ENCODE measurements around the gene PGBD2.
"Not testable (repeated sequence)": the region's sequence is repeated elsewhere in the genome, so short reads cannot be mapped to it uniquely, and the experiment has no call there.

The PGBD2 gene, protein sequence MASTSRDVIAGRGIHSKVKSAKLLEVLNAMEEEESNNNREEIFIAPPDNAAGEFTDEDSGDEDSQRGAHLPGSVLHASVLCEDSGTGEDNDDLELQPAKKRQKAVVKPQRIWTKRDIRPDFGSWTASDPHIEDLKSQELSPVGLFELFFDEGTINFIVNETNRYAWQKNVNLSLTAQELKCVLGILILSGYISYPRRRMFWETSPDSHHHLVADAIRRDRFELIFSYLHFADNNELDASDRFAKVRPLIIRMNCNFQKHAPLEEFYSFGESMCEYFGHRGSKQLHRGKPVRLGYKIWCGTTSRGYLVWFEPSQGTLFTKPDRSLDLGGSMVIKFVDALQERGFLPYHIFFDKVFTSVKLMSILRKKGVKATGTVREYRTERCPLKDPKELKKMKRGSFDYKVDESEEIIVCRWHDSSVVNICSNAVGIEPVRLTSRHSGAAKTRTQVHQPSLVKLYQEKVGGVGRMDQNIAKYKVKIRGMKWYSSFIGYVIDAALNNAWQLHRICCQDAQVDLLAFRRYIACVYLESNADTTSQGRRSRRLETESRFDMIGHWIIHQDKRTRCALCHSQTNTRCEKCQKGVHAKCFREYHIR
- total RNA-seq, result 7.4 to 19.0 (median 8.5) reads per million in 3 experiments

DNA sequence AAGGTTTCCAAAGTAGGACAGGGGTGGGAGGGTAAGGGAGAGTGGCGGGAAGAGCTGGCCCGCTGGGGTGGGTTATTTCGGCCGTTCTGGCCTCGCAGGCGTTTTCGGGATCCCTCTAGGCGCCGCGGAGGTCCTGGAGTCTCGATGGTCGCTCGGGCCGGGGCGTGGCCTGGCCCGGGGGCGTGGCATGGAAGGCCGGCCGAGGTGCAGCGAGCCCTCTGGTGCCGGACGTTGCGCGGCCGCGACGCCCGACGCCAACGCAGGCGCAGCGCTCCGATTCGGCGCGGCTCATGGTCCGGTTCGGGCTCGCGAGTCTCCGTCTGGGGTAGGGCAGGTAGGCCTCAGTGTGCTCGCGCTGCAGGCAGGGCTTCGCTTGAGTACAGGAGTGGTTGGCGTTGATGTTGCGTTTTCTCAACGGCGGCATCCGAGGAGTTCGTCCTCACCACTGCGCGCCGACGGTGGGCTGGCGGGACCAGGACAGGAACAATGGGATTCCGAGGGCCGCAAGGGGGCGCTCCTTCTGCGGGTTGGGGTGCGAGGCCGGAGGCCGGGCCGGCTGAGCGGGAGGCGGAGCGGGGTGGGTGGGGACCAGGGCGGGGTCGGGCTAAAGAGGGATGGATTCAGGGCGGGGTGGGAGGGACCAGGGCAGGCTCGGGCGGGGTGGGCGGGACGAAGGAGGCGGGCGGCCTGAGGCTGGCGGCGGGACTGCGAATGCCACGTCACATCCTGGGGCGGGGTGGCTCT, at the start of gene PGBD2:
PGBD2 (plus strand) TSS at position 227 of the 744 bp plus-strand sequence. CDS start 7,628 bp downstream, outside the sequence.
- DNase-seq, result peak; percentile 91

DNA sequence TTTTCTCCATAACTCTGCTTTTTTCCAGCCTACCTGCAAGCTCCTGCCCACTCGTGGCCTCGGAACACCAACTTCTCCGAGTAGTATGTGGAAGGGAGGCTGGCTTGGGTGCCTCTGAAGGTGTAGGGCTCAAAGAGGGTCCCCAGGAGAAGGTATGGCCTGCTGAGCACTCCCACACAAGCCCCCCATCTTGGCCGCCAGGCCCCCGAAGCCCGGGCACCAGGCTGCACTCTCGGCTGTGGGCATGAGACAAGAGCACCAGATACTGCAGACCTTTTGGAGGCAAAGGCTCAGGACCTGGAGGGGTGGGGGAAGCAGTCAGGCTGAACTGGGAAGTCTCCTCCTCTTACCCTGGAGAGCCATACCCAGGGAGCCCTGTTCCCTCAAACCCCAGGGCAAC, 48.8 kb upstream of the PGBD2 start:
- no peak for DNase-seq

DNA sequence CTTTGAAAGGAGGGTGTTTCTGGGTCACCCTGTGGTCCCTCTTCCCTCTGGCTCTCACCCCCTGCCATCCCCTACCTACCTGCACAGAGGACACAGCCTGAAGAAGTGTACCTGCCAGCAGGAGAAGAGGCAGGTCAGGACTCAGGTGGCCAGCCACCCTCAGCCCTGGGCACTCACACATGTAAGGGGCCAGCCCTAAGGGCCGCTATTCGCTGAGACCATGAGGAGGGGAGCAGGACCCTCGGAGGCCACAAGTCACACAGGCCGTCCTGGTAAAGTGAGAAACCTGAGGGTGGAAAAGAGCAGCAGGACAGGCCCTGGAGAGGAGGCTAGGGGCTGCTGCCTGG, 48.3 kb upstream of the PGBD2 start:
- no peak for DNase-seq

DNA sequence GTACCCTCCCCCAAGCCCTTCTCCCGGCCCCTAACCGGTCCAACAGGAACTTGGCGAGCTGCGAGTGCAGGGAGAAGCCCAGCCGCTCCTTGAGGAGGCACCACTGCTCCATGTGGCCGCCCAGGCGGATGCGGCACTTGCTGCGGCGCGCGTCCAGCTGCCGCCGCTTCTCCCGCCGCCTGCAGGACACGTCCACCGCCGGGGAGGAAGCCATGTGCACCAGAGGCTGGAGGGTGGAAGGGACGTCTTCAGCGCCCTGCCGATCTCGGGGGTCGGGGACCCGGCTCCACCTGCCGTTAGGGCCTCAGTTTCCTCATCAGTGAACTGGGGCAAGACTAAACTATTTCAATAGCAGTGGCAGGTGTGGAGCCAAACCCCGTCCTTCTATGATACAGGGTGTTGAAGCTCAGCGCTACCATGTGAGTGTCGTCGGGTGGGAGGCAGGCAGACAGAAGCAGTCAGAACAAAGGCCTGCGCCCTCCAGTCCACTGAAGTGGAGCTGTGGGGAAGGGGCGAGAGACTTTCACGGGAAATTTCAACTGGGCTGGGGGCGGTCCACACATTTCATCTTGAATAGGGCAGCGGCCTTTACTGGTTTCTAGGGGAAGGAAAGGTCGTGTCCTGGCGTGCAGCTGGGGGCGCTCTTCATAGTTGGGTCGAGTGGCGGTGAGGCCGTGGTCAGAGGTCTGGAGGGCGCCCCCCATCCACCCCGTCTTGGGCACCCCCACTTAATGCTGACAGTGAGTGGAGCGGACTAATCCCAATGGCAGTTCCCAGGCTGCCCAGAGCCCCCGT, 47.7 kb upstream of the PGBD2 start:
- DNase-seq, result no peak

DNA sequence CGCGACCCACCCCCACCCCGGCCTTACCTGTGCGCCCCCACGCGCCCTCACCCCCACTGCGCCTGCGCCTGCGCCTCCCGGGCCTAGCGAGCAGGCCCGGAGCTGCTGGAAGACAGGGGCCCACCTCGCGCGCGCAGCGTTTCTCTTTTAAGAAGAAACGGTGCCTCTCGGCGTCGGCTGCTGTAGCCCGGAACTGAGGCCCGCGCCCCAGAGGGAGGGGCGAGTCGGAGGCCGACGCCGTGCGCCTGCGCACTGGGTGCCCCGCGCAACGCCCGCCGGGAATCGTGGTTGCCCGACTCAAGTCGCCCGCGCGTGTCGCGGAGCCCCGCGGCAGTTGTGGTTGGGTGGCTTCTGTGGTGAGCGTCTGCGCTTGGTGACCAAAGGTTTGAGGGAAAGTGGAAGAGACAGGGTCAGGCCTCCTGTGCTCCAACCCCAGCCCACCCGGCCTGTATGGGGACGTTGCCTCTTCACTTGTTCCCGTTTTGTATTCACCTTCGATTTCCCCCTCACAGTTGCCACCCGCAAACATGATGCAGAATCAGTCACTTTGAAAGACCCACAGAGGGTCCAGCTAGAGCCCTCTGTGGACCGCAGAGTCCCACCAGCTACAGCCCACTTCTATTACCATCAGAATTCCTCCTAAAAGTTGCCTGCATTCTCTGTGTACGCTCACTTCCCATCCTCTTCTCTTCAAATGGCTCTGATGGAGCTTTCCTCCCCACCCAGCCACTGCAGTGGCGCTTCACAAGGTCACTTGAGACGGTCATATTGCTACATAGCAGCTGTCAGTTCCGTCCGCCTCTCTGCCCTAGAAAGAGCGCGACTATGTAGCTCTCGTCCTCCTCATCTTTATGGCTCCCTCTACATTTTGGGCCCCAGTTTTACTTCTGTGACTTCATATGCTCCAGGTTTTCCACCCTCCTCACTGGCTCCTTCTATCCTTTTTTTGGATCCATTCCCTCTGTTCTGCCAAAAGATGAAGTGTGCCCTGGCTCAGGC, 46.8 kb upstream of the PGBD2 start, which contains the start of gene ZNF692:
ZNF692 (minus strand) TSS at position 195 of the 999 bp plus-strand sequence. CDS start 776 bp downstream, outside the sequence.
- DNase-seq, result peak; percentile 98

DNA sequence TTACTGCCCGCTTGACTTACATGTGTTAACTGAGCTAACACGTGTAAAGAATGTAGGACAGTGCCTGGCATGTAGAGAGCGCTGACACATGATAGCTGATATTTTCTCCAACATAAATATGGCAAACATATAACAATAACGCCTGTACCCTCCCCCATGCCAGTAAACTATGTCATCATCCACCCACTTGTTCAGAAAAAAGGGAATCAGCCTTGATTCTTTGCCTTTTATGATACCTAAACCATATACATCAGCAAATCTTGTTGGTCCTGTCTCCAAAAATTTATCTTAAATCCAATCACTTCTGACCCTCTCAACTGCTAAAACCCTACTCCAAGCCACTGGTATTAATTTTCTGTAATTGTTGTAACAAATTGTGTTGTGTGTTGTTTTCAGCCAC, 46.0 kb upstream of the PGBD2 start:
- DNase-seq, result no peak

DNA sequence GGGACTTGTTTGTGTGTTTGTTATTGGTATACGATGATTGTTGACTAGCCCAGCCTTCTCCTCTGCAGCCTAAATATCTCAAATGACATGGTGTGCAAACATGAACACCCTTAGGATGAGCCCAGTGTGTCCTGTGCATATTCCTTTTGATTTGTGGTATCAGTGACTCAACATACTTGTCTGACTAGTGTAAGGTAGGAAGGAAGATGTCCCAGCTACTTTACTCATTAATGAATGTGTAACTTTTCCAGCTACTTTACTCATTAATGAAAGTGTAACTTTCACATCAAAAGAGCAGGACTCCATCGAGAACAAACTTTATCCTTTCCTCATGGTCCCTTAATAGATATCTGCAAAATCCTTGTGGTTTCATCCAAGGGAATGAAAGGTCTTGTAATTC, 44.4 kb upstream of the PGBD2 start:
- DNase-seq, result no peak

DNA sequence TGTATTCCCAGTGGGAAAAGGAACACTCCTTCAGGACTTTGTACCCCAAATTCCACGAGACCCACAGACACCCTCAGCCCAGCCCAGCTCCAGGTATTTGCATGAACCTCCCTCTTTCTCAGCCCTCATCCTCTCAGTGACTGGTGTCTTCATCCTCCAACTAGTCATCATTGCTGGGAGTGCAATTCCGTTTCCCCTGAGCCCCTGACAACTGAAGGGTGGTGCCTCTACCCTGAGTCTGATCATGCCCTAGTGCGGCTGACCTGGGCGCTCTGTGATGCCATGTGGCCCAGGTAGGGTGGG, 43.4 kb upstream of the PGBD2 start:
- no peak for DNase-seq

DNA sequence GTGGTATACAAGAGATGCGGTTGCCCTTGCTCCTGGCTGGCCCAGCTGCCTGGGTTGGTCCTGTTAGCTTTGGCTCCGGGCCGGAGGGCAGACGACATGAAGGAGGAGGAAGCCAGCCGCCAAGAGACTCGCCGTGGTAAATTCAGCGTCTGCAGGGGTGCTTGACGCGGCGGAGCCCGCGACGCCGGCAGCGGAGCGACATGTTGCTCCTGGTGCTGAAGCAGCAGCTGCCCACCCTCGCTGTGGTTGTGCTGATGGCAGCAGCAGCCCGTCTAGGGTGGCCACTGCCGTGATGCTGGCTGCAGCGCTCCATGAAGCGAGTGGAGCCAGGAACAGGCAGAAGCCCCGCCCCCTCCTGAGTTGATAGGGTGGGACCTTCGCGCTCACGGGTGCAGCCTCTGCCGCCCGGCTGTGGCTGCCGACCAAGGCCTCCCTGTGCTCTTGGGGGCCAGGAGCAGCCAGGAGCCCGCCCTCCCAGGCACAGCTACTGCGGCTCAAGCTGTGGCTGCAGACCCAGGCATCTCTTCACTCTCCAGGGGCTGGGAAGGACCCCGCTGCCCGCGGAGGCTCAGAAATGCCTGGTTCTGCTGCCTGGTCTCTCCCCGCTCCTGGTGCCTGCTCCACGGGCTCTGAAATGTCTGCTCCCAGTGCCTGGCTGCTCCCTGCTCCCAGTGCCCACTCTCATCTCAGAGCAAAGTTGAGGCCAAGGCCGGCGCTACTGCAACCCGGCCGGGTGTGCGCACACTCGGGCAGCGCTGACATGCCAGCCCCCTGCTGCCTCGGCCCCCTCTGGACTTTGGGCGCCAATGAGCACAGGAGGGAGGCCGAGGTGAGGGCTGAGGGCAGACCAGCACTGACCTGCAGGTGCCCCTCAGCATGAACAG, 42.8 kb upstream of the PGBD2 start:
- peak; percentile 71 for DNase-seq

DNA sequence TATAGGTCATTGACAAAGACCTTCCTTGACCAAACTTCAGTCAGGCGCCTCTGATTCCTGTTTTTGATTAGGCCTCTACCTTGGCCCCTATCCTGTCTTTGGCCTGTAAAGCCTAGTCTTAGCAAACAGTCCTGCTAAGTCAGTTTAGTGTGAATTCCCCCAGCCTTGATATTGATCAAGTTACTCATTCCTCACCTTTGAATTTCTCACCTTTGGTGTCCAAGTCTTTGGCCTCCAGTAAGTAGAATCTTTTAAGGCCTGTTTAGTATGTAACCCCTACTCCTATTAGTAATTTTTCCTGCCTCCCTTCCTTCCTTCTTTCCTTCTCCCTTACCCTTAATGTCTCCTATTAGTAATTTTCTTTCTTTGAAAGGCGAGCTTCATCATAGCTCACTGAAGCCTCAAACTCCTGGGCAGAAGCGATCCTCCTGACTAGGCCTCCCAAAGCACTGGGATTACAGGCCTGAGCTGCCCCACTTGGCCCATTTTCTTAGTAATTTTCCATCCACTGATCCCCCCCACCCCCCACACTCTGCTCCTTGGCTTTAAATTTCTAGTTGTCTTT, 34.1 kb upstream of the PGBD2 start:
- no peak for DNase-seq

DNA sequence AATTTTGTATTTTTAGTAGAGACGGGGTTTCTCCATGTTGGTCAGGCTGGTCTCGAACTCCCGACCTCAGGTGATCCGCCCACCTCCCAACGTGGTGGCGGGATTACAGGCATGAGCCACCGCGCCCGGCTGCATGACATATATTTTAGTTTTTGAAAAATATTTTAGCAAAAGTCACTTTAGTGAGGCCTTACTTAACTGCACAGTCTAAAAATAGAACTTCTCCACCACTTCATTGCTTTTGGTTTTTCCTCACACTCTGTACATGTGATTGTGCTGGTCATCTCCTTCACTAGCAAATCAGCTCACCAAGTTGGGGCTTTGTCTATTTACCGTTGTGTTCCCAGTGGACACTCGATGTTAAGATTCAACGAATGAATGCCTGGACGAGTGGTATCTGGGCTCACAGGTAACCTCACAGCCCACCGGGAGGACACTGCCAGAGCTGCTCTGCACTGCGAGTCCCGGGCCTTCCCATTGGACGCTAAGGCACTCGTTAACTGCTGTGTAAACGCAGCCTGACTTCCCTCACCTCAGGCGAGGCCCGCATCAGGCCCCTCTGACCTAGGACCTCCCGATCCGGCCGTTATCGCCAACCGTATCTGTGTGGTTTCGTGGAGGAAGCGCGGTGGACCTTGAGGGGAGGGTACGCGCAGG, 33.2 kb upstream of the PGBD2 start:
- DNase-seq, result peak; percentile 39

DNA sequence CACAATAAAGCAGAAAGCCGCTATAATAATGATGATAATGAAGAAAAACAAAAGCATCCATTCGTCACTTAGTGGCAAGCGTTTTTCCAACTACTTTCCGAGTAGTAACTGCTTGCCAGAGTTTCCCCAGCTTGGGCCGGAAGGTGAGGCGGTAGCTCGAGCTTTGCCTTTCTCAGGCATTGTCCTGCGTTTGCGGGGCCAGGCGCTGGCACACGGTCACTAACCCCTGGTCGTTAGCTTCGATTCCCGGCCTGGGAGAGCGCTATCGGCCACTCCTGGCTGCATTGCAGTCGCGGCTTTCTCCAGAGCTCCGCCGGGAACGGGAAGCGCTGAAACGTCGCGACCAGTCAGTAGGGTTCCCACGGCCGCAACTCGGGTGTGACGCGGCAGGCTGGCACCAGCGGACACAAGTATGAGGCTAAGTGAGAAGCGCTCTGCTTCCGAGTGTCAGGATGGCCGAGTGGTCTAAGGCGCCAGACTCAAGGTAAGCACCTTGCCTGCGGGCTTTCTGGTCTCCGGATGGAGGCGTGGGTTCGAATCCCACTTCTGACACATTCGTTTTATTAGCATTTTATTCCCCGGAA, 32.5 kb upstream of the PGBD2 start:
- peak; percentile 89 for DNase-seq

DNA sequence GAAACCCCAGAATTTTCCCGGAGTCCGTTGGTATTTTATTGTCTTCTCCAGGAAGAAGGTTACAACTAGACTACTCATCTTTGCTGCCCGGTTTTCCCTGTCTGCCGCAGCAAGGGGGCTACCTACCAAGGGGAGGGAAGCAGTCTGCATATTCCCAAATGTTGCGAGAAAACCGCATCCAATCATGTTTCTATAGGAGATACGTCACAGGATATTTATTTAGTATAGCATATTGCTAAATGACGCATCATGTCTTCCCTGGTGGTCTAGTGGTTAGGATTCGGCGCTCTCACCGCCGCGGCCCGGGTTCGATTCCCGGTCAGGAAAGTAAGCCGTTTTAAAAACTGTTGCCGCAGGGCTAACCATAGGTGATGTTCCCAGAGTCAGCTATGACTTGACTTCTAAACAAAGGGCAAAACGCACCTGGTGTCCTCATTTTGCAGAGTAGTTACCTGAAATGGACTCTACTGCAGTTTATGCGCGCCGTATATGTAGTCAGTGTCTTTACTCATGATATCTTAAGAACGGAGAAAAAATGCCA, 32.0 kb upstream of the PGBD2 start:
- DNase-seq, result peak; percentile 90

DNA sequence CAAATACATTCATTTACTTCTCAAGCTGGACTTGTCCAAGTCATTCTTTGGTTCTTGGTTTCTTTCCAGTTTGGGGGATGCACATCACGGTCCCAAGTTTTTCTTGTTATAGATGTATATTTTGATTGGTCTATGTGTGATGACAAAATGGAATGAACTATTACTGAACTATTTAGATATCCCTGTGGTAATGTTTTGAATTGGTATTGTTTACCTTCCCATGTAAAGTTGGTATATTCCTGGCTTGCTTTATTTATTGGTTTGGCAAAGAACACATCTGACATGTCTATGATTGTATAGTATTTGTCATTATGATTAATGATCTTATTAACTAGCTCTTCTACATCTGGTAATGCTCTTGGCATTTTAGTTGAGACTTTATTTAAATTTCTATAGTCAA, 24.8 kb upstream of the PGBD2 start:
- no peak for DNase-seq

DNA sequence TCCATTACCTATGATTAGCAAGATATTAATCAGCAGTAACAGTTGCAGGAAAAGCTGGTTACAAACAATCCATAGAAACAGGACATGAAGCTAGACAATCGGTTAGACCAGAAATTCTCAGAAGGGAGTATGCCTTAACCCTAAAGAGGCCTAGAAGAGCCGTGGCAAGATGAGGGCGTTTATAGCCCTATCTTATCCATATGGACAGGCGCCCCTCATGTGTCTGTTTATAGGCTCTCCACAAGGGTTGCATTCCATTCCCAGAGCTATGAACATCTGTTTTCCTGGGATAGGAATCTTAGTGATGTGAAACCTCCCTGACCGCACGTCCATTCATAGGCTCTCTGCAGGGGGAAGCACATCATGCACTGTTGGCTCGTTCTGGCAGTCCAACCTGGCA, 23.6 kb upstream of the PGBD2 start:
- not testable (repeated sequence) for DNase-seq

DNA sequence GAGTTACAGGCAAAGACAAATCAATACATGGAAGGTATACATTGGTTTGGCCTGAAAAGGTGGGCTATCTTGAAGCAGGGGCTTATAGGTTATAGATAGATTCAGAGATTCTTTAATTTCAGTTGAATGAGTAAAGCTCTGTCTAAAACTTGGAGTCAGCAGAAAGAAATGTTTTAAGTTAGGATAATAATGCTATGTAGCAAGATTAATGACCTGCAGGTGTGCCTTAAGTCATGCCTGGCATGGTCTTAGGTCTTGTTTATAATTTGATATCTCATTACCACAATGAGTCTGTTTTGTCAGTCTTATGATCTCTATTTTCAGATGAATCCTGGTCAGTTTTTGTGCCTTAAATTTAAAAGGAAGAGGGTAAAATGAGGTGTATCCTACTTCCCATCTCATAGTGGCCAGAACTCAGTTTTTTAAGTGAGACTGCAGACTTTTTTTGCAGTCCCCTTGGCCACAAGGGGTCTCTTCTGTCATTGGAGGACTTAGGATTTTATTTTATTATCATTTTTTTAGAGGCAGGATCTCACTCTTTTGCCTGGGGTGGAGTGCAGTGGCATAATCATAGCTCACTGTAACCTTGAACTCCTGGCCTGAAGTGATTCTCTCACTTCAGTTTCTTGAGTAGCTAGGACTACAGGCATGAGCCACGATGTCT, 21.3 kb upstream of the PGBD2 start:
- no peak for DNase-seq

DNA sequence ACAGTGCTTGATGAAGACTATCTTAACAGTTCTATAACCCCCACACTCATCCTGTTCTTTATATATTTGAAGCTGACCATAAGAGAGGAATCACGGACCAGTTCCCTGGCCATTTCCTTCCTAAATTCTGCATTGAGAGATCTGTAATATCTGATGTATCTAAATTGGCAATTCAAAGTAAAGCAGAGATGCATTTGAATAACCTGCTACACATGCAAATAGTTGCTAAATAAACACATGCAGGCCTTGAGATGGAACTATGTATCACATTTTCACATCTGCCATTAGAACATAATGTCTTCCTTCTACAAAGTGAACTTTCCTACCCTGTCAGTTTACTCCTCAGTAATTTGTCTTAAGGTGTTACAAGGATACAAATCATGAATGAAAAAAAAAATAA, 20.4 kb upstream of the PGBD2 start:
- no peak for DNase-seq

DNA sequence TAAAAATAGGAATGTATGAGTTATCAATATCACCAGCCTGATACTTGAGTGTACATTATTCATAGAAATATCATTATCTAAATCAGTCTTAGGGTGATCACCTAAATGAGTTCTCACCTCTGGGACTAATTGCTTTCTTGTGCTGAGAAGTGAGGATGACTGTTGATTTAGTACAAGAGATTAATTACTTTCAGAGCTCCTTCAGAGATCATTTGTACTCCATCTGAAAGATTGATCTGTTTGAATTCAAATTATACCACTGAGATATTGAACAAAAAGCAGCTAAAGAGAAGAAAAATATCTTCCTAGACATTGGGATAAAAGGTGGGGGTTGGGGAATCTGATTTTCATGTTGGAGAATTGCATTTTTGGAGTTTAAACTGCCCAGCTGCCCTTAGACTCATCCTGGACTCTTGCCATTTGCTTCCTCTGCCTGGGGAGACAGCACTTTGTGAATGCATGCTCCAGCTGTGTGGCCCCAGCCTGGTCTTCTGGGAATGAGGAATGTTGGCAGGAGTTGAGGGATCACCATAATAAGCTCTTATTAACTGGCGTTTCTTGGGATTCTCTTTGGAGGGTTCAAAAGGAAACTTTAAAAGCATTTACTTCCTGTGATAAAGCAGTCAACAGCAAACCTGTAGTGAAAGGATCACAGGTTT, 19.7 kb upstream of the PGBD2 start:
- DNase-seq, result no peak

Data from central memory CD4-positive, alpha-beta T cell (primary cell).